Stomach (tissue), 4 donors: ENCODE measurements around the gene RUNX1.

Experiments used
- EP300 ChIP-seq: sonication (generic); formaldehyde crosslinking; IDR thresholded peaks from one replicate; pipeline ENCODE4 v1.6.1; 2017; ENCODE audit warnings: antibody characterized with exemption
- POLR2A ChIP-seq, 4 donors: fragments of 450-650 bp; IDR thresholded peaks; one replicate each; pipeline ENCODE4 v1.6.1; 2016; ENCODE audit warnings: antibody characterized with exemption in 4 of 4, control low read depth in 2 of 4, mild to moderate bottlenecking in 1 of 4, moderate library complexity in 1 of 4
- POLR2AphosphoS5 ChIP-seq, 3 donors: sonication (generic); formaldehyde crosslinking; IDR thresholded peaks; one replicate each; pipeline ENCODE4 v1.6.1; 2016; ENCODE audit warnings: antibody characterized with exemption in 3 of 3
- TF ChIP-seq, protein P1 (sequence below), 7 experiments: fragments of 450-650 bp in 4 of 7; fragments of 200-600 bp in 3 of 7; sonication (generic) in 3 of 7; IDR thresholded peaks; one replicate each; pipeline ENCODE4 v1.5.1; 2016 to 2019; ENCODE audit warnings: antibody characterized with exemption in 7 of 7, control low read depth in 2 of 7, mild to moderate bottlenecking in 1 of 7

DNA sequence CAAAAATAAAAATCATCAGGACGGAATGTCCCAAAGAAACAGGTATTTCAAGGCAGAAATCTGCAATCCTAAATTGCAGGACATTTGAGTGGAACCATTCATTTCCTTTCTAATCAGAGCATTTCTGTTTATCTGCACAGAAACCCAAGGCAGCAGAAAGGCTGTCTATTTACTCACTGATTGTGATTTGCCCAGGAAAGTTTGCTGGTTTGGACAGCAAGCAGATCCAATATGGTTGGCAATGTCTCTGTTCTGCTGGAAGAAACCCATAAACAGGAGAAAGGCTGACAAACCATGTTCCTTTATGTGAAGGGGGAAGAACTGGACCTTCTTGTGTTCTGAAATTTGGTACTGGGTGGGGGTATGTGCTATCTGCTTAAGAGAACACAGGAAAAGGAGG lies 260.2 kb downstream of the RUNX1 start:
- TF ChIP-seq, protein P1, sequence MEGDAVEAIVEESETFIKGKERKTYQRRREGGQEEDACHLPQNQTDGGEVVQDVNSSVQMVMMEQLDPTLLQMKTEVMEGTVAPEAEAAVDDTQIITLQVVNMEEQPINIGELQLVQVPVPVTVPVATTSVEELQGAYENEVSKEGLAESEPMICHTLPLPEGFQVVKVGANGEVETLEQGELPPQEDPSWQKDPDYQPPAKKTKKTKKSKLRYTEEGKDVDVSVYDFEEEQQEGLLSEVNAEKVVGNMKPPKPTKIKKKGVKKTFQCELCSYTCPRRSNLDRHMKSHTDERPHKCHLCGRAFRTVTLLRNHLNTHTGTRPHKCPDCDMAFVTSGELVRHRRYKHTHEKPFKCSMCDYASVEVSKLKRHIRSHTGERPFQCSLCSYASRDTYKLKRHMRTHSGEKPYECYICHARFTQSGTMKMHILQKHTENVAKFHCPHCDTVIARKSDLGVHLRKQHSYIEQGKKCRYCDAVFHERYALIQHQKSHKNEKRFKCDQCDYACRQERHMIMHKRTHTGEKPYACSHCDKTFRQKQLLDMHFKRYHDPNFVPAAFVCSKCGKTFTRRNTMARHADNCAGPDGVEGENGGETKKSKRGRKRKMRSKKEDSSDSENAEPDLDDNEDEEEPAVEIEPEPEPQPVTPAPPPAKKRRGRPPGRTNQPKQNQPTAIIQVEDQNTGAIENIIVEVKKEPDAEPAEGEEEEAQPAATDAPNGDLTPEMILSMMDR (IDR thresholded peaks at IDR 0.05), result no peak
- TF ChIP-seq POLR2A (IDR thresholded peaks at IDR 0.05), result no peak
- TF ChIP-seq EP300, result no peak
- TF ChIP-seq POLR2AphosphoS5 (IDR thresholded peaks at IDR 0.05), result no peak
